ENCODE results near the gene CPNE5.

DNA sequence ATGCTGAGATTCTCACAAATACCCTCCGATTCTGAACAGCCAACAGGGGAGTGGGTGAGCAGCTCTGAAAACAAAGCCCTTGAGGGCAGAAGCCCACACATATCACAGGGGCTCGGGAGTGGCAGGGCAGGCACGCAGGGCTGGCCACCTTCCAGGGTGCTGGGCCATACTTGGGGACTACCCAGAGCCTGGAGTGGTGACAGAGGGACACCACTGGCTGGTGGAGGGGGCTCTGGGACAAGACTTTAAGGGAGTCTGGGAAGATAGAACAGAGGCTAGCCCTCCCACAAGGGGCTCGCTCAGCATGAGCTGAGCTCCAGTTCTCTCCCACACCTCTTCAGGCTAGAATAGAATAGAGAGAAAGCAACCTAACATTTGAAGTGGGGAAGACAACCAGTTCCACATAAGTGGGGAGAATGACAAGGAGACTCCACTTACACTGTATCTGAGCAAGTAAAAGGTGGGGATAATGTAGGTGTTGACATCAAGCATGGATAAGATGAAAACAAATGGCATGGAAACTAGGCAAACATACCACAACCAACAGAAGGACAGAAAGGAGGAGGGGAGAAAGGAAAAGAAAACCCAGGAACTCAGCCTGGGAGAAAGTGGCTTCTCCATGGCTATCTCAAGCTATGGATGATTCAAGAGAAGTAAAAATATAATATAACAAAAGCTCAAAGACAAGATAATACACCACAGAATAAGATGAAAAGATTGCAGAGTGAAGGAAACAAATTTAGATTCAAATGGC, 28.4 kb upstream of the CPNE5 start:
- TF ChIP-seq CTCF (IDR thresholded peaks at IDR 0.05 in 8 of 11, conservative IDR thresholded peaks at IDR 0.05 in 3 of 11) (no peak), POLR2AphosphoS5 (IDR thresholded peaks at IDR 0.05) (no peak)

Data from spleen (tissue), 7 donors.